Measurements from ENCODE around the gene ZFAND5. TPM values are rescaled to one million over a fixed set of nuclear protein-coding genes. Genes with fewer than 3 reads are reported as not detected.

Gene ZFAND5
- polyA plus RNA-seq, 1 of the 3 experiments (the other 2 are of a cell fraction): 58.8 TPM

DNA sequence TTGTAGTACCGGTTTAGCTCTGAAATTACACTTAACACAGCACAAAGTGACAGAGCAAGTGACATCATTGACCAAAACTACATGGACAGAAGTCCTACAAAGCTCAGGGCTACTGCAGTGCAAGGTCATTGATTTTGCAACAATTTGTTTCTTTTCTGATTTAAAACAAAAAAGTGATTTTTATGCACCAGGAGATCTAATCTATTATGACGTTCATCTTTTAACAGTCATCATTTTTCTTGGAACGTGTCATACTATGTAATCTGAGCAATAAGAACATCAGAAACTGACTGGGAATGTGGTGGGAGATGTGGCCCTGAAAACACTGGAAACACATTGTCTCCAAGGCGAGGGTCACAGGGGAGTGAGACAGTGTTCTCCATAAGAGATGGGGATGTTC, 17.4 kb upstream of the ZFAND5 start:
- H3K9me2 ChIP-seq: no peaks in the 10 kb centered on the region
- 23% methylated on average over 4 of the region's 4 CpGs for WGBS (ENCODE audit: low lambda C conversion rate)
- CTCF ChIA-PET: interaction anchor here (1.0 kb wide), 1 partner anchor 344 kb away, joined by 5 read pairs; no protein-coding TSS in a partner anchor

GRCh38 chr9:72377041-72377440, 12.0 kb upstream of the ZFAND5 start:
- Histone ChIP-seq H3K4me2 (no peak overlapping the region), H3K27ac (ENCODE audit: low read depth in 2 of 2, low read length in 1 of 2) (no peak overlapping the region), H3F3A (replicated peaks; ENCODE audit: insufficient read depth) (no peaks in the 10 kb centered on the region), H2AFZ (ENCODE audit: low read depth) (no peak overlapping the region), H3K4me1 (ENCODE audit: control insufficient read depth in 1 of 2, insufficient read depth in 2 of 2, low read depth in 1 of 2, low read length in 1 of 2) (no peaks in the 10 kb centered on the region), H3K9me2 (no peaks in the 10 kb centered on the region), H3K9me3 (no peaks in the 10 kb centered on the region), H3K27me3 (ENCODE audit: insufficient read depth) (no peaks in the 10 kb centered on the region; the same call in 1 of the 2 replicates), H3K4me3 (ENCODE audit: low read depth in 2 of 2, low read length in 1 of 2) (no peak overlapping the region), H4K20me1 (ENCODE audit: insufficient read depth) (no peaks in the 10 kb centered on the region), H3K36me3 (replicated peaks in 1 of 2; ENCODE audit: control insufficient read depth in 1 of 2, insufficient read depth in 2 of 2, low read length in 1 of 2) (no peaks in the 10 kb centered on the region), H3K79me2 (ENCODE audit: insufficient read depth) (no peaks in the 10 kb centered on the region), H3K9ac (no peak overlapping the region)
- POLR2A ChIA-PET: no interaction called here
- DNase-seq: no peak
- WGBS (ENCODE audit: low lambda C conversion rate): 34% methylated on average over 4 of the region's 4 CpGs
- TF ChIP-seq ELF1 (IDR thresholded peaks at IDR 0.05) (no peak), TAF1 (IDR thresholded peaks at IDR 0.05; ENCODE audit: borderline replicate concordance, low read depth, low read length) (no peak), MXI1 (IDR thresholded peaks at IDR 0.05; ENCODE audit: low read depth, low read length) (no peak)
- CTCF ChIA-PET: no interaction called here

More for the DNA sequence above, 17.4 kb upstream of the ZFAND5 start:
- Histone ChIP-seq H3K4me2 (no peak overlapping the region), H3K9ac (no peak overlapping the region), H3K4me1 (ENCODE audit: control insufficient read depth in 1 of 2, insufficient read depth in 2 of 2, low read depth in 1 of 2, low read length in 1 of 2) (no peaks in the 10 kb centered on the region), H3K27me3 (ENCODE audit: insufficient read depth) (no peaks in the 10 kb centered on the region), H3F3A (replicated peaks; ENCODE audit: insufficient read depth) (no peaks in the 10 kb centered on the region), H3K4me3 (ENCODE audit: low read depth in 2 of 2, low read length in 1 of 2) (no peak overlapping the region), H3K36me3 (replicated peaks in 1 of 2; ENCODE audit: control insufficient read depth in 1 of 2, insufficient read depth in 2 of 2, low read length in 1 of 2) (no peaks in the 10 kb centered on the region), H3K79me2 (ENCODE audit: insufficient read depth) (no peaks in the 10 kb centered on the region), H3K27ac (ENCODE audit: low read depth in 2 of 2, low read length in 1 of 2) (peak overlapping the region in 1 of 2 experiments; percentile 17; a peak in 1 of 4 replicates), H2AFZ (ENCODE audit: low read depth) (no peak overlapping the region), H3K9me3 (no peaks in the 10 kb centered on the region), H4K20me1 (ENCODE audit: insufficient read depth) (no peaks in the 10 kb centered on the region)
- TF ChIP-seq FOXM1 (IDR thresholded peaks at IDR 0.05; ENCODE audit: low read depth) (no peak), MEF2A (IDR thresholded peaks at IDR 0.05; ENCODE audit: borderline replicate concordance, low read depth) (no peak)
- TF ChIP-seq, protein P1, sequence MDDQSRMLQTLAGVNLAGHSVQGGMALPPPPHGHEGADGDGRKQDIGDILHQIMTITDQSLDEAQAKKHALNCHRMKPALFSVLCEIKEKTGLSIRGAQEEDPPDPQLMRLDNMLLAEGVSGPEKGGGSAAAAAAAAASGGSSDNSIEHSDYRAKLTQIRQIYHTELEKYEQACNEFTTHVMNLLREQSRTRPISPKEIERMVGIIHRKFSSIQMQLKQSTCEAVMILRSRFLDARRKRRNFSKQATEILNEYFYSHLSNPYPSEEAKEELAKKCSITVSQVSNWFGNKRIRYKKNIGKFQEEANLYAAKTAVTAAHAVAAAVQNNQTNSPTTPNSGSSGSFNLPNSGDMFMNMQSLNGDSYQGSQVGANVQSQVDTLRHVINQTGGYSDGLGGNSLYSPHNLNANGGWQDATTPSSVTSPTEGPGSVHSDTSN (IDR thresholded peaks at IDR 0.05): peak; percentile 45
- POLR2A ChIA-PET: no interaction called here
- no peak for DNase-seq

GRCh38 chr9:72371151-72371550, 6.1 kb upstream of the ZFAND5 start:
- Histone ChIP-seq H2AFZ (ENCODE audit: low read depth) (no peak overlapping the region), H3K36me3 (replicated peaks in 1 of 2; ENCODE audit: control insufficient read depth in 1 of 2, insufficient read depth in 2 of 2, low read length in 1 of 2) (no peaks in the 10 kb centered on the region), H3K9me2 (no peaks in the 10 kb centered on the region), H3K79me2 (ENCODE audit: insufficient read depth) (no peaks in the 10 kb centered on the region), H3K27ac (ENCODE audit: low read depth in 2 of 2, low read length in 1 of 2) (no peak overlapping the region), H4K20me1 (ENCODE audit: insufficient read depth) (no peaks in the 10 kb centered on the region), H3K4me1 (ENCODE audit: control insufficient read depth in 1 of 2, insufficient read depth in 2 of 2, low read depth in 1 of 2, low read length in 1 of 2) (no peaks in the 10 kb centered on the region; a peak in 1 of 4 replicates), H3K9ac (no peak overlapping the region), H3K9me3 (no peaks in the 10 kb centered on the region), H3K4me2 (no peak overlapping the region), H3K4me3 (ENCODE audit: low read depth in 2 of 2, low read length in 1 of 2) (no peak overlapping the region), H3K27me3 (ENCODE audit: insufficient read depth) (no peaks in the 10 kb centered on the region), H3F3A (replicated peaks; ENCODE audit: insufficient read depth) (no peaks in the 10 kb centered on the region)
- POLR2A ChIA-PET: no interaction called here
- TF ChIP-seq SIN3A (IDR thresholded peaks at IDR 0.05; ENCODE audit: borderline replicate concordance, low read depth, low read length) (no peak), TEAD4 (IDR thresholded peaks at IDR 0.05; ENCODE audit: borderline replicate concordance, insufficient read depth) (no peak), GATA2 (CRISPR knock-in tag; IDR thresholded peaks at IDR 0.05) (no peak), RCOR1 (IDR thresholded peaks at IDR 0.05; ENCODE audit: low read length) (no peak), MEF2A (IDR thresholded peaks at IDR 0.05; ENCODE audit: borderline replicate concordance, low read depth) (no peak), FOXM1 (IDR thresholded peaks at IDR 0.05; ENCODE audit: low read depth) (no peak), FOSL2 (IDR thresholded peaks at IDR 0.05; ENCODE audit: borderline replicate concordance, low read depth) (no peak)
- CTCF ChIA-PET: no interaction called here
- no peak for DNase-seq
